Measurements from ENCODE around the gene PTPRA.

PTPRA gene

DNA sequence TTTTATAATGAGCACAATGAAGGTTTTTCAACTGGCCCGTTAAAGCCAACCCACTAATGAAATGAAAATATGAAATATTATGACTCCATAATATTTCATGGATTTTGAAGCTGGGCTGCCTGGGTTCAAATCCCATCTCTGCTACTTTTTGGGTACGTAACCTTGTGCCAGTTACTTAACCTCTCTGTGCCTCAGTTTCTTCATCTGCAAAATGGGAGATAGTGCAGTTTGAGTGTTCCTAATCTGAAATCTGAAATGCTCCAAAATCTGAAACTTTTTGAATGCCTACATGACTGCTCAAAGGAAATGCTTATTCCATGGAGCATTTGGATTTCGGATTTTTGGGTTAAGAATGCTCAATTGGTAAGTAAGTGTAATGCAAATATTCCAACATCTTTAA, 29.5 kb downstream of the PTPRA start:
- Histone ChIP-seq H3K9me3 (ENCODE audit: control insufficient read depth, low read length) (peaks cover 12% of the 10 kb centered on the region), H3K4me1 (ENCODE audit: control insufficient read depth, insufficient read depth, low read length, poor library complexity, severe bottlenecking) (no peaks in the 10 kb centered on the region), H3K27ac (ENCODE audit: low read depth, low read length, severe bottlenecking) (no peak overlapping the region), H3K4me3 (ENCODE audit: extremely low read depth, insufficient read depth, low read length, poor library complexity, severe bottlenecking) (no peak overlapping the region), H3K36me3 (ENCODE audit: control insufficient read depth, insufficient read depth, low read length) (peaks cover 5% of the 10 kb centered on the region)
- 100% methylated on average over 1 of the region's 3 CpGs for WGBS, 2 experiments (ENCODE audit: insufficient coverage in 2 of 2)

DNA sequence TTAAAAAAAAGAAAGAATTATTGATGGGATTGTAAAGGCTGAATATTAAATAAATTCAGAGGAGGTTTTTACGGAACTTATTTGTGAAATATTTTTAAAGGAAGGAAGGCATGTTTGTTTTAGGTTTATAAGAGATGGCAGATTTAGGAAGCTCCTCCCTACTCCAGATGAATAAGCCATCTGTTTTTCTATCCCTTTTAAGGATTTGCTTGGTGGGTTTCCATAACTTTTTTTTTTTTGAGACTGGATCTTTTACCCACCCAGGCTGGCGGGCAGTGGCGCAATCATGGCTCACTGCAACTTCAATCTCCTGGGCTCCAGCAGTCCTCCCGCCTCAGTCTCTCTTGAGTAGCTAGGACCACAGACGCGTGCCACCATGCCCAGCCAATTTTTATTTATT, 30.4 kb downstream of the PTPRA start:
- WGBS, 2 experiments (ENCODE audit: insufficient coverage in 2 of 2) = 97 to 100% methylated on average over 5 to 6 of the region's 6 CpGs
- no peak overlapping the region for H3K4me3 ChIP-seq (ENCODE audit: extremely low read depth, insufficient read depth, low read length, poor library complexity, severe bottlenecking)
- H3K4me1 ChIP-seq (ENCODE audit: control insufficient read depth, insufficient read depth, low read length, poor library complexity, severe bottlenecking) = no peaks in the 10 kb centered on the region
- no peak overlapping the region for H3K27ac ChIP-seq (ENCODE audit: low read depth, low read length, severe bottlenecking)
- H3K9me3 ChIP-seq (ENCODE audit: control insufficient read depth, low read length) = peaks cover 12% of the 10 kb centered on the region
- H3K36me3 ChIP-seq (ENCODE audit: control insufficient read depth, insufficient read depth, low read length) = peaks cover 5% of the 10 kb centered on the region

DNA sequence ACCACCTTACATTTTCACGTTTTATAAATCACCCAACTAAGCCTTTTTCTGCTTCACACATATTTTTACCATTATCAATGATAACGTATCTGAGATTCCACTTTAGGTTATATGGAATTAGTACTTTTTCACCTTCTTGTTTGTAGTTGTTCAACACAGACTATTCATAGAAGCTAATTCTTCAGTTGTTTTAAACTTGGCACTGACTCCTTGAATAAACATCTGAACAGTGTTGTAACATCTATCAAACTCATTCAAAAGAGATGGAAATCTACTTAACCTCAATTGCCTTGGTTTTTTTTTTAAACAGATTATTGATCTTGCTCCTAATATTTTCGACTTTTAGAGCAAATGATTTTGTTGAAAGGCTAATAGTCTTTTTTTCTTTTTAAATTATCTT, 34.2 kb downstream of the PTPRA start:
- Histone ChIP-seq H3K36me3 (ENCODE audit: control insufficient read depth, insufficient read depth, low read length) (peaks cover 5% of the 10 kb centered on the region), H3K9me3 (ENCODE audit: control insufficient read depth, low read length) (peaks cover 12% of the 10 kb centered on the region), H3K4me1 (ENCODE audit: control insufficient read depth, insufficient read depth, low read length, poor library complexity, severe bottlenecking) (no peaks in the 10 kb centered on the region), H3K4me3 (ENCODE audit: extremely low read depth, insufficient read depth, low read length, poor library complexity, severe bottlenecking) (no peak overlapping the region), H3K27ac (ENCODE audit: low read depth, low read length, severe bottlenecking) (no peak overlapping the region)
- WGBS, 2 experiments (ENCODE audit: insufficient coverage in 2 of 2) = no CpG with 5 or more reads among the region's 3 CpGs

DNA sequence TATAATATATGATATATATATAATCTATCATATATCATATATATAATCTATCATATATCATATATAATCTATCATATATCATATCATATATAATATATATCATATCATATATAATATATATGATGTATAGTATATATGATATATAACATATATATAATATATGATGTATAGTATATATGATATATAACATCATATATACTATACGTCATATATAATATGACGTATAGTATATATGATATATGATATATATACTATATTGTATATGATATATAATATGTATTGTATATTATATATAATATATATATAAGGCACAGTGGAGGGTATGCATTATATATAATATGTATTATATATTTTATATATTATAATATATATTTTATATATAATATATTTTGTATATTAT, 36.7 kb downstream of the PTPRA start:
- H3K27ac ChIP-seq (ENCODE audit: low read depth, low read length, severe bottlenecking) = no peak overlapping the region
- H3K36me3 ChIP-seq (ENCODE audit: control insufficient read depth, insufficient read depth, low read length) = no peaks in the 10 kb centered on the region
- peaks cover under 1% of the 10 kb centered on the region for H3K9me3 ChIP-seq (ENCODE audit: control insufficient read depth, low read length)
- no peak overlapping the region for H3K4me3 ChIP-seq (ENCODE audit: extremely low read depth, insufficient read depth, low read length, poor library complexity, severe bottlenecking)
- WGBS, 2 experiments (ENCODE audit: insufficient coverage in 2 of 2) = no CpG with 5 or more reads among the region's 2 CpGs
- no peaks in the 10 kb centered on the region for H3K4me1 ChIP-seq (ENCODE audit: control insufficient read depth, insufficient read depth, low read length, poor library complexity, severe bottlenecking)

DNA sequence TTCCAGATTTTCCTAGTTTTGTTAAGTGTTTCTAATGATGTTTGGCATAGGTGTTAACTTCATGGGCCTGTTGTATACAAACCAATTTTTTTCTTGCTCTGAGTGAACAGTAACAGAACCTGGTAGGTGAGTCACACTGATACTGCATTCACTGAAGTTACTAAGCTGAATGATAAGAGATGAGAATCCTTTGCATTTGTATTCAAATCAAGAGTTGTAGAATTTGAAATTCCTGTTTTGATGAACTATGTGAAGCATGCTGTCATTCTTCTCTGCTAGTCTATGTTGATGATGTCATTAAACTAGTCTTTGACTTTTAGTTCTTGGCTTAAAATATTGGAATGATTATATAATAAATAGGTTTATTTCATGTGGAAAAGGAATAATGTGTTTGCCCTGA, 37.9 kb downstream of the PTPRA start:
- Histone ChIP-seq H3K4me3 (ENCODE audit: extremely low read depth, insufficient read depth, low read length, poor library complexity, severe bottlenecking) (no peak overlapping the region), H3K4me1 (ENCODE audit: control insufficient read depth, insufficient read depth, low read length, poor library complexity, severe bottlenecking) (no peaks in the 10 kb centered on the region), H3K27ac (ENCODE audit: low read depth, low read length, severe bottlenecking) (no peak overlapping the region), H3K9me3 (ENCODE audit: control insufficient read depth, low read length) (no peaks in the 10 kb centered on the region), H3K36me3 (ENCODE audit: control insufficient read depth, insufficient read depth, low read length) (no peaks in the 10 kb centered on the region)

DNA sequence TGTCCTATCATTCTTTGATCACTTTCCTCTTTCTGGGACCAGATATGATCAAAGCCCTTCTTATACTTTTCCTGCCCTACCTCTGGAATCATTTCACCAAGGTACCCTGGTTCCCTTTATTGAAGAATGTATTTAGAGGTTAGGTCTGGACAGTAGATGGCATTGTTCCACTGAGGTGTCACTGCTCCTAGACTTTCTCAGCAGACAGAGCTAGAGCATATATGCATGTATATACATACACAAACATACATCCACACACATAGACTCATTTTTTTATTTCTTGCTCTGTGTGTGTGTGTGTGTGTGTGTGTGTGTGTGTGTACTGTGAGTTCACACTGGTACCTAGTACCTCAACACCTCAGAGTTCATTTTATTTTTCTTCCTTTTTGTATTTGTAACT, 40.9 kb downstream of the PTPRA start:
- Histone ChIP-seq H3K27ac (ENCODE audit: low read depth, low read length, severe bottlenecking) (no peak overlapping the region), H3K36me3 (ENCODE audit: control insufficient read depth, insufficient read depth, low read length) (no peaks in the 10 kb centered on the region), H3K4me1 (ENCODE audit: control insufficient read depth, insufficient read depth, low read length, poor library complexity, severe bottlenecking) (no peaks in the 10 kb centered on the region), H3K9me3 (ENCODE audit: control insufficient read depth, low read length) (no peaks in the 10 kb centered on the region), H3K4me3 (ENCODE audit: extremely low read depth, insufficient read depth, low read length, poor library complexity, severe bottlenecking) (no peak overlapping the region)

DNA sequence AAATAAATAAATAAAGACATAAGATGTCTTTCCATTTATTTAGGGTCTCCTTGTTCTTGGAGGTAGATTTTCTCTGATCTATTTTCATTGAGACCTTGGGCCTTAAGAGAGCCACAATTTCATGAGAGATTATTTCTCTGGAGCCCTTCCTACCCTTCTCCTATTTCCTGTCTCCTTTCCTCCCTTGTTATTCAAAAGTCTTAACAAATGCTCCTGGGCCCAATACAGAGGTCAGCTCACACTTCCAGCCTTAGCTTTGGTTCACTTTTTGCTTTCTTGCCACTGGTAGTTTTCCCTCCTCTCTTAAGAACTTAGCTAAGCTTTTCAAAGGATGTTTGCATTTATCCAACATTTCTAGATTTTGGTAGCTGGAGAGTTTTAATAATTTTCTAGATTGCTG, 44.0 kb downstream of the PTPRA start:
- H3K9me3 ChIP-seq (ENCODE audit: control insufficient read depth, low read length) = no peaks in the 10 kb centered on the region
- no peaks in the 10 kb centered on the region for H3K4me1 ChIP-seq (ENCODE audit: control insufficient read depth, insufficient read depth, low read length, poor library complexity, severe bottlenecking)
- no peak overlapping the region for H3K4me3 ChIP-seq (ENCODE audit: extremely low read depth, insufficient read depth, low read length, poor library complexity, severe bottlenecking)
- H3K27ac ChIP-seq (ENCODE audit: low read depth, low read length, severe bottlenecking) = no peak overlapping the region
- no peaks in the 10 kb centered on the region for H3K36me3 ChIP-seq (ENCODE audit: control insufficient read depth, insufficient read depth, low read length)

DNA sequence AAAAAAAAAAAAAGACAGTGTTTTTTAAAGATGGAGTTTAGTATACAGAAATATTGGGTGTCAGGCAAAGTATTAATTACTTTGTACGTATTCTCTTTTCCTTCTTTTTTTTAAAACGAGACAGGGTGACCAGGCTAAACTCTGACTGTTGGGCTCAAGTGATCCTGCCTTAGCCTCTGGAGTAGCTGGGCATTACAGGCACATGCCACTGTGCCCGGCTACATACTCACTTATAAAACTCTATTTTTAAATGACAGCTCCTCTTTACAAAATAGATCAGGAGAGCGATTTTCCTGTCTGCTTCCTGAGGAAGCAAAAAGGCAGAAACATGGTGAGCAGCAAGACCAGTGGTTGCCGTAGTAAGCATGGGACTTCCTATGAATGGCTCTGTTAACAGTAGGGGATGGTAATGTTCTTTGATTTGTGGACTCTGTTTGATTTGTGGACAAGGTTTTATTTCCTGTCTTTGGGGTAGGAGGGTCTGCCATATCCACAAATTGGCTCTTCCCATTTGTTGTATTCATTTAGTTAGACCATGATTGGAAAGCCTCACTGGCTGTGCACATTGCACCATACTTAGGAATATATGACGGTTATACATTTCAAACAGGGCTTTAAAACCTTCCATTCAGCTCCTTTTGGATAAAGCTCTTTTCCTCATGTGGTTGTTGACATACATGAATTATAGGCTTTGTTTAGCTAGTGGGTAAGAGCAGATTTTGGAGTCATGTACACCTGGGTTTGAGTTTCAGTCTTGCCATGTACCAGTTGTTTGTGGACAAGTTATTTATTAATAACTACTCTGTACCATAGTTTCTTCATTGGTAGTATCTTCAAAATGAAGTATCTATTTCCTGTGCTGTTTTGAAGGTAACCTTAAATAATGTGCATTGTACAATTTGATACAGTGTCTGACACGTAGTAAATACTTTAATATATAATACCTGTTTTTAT, 45.1 kb downstream of the PTPRA start:
- Histone ChIP-seq H3K27ac (ENCODE audit: low read depth, low read length, severe bottlenecking) (no peak overlapping the region), H3K4me3 (ENCODE audit: extremely low read depth, insufficient read depth, low read length, poor library complexity, severe bottlenecking) (no peak overlapping the region), H3K4me1 (ENCODE audit: control insufficient read depth, insufficient read depth, low read length, poor library complexity, severe bottlenecking) (no peaks in the 10 kb centered on the region), H3K9me3 (ENCODE audit: control insufficient read depth, low read length) (no peaks in the 10 kb centered on the region), H3K36me3 (ENCODE audit: control insufficient read depth, insufficient read depth, low read length) (peaks cover 4% of the 10 kb centered on the region)
- WGBS, 2 experiments (ENCODE audit: insufficient coverage in 2 of 2) = 83 to 86% methylated on average over 4 of the region's 7 CpGs

DNA sequence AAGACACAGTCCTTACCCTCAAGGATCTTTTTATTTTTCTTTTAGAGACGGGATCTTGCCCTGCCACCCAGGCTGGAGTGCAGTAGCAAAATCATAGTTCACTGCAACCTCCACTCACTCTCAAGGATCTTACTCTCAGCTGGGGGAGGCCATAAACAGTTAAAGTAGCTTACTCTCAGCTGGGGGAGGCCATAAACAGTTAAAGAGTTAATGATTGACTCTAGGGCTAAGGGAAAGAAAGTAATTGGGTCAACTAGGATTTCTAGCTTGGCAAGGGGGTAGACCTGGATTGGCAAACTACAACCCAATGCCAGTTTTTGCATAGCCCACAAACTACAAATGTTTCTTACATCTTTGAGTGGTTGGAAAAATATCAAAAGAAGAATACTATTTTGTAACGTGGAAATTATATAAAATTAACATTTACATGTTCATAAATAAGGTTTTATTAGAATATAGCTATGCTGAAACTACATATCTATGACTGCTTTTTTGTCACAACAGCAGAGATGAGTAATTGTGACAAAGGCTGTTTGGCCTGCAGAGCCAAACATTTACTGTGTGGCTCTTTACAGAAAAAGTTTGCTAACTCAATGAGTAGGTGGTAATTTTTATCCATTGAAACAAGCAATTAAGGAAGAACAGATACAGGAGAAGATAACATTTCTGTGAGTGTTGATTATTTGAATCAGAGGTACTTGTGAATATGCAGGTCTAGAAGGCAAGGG, 46.4 kb downstream of the PTPRA start:
- no peak overlapping the region for H3K4me3 ChIP-seq (ENCODE audit: extremely low read depth, insufficient read depth, low read length, poor library complexity, severe bottlenecking)
- WGBS, 2 experiments (ENCODE audit: insufficient coverage in 2 of 2) = 89% methylated on average over 1 of the region's 2 CpGs; no CpG with 5 or more reads in 1 of the 2 experiments
- no peak overlapping the region for H3K27ac ChIP-seq (ENCODE audit: low read depth, low read length, severe bottlenecking)
- H3K4me1 ChIP-seq (ENCODE audit: control insufficient read depth, insufficient read depth, low read length, poor library complexity, severe bottlenecking) = no peaks in the 10 kb centered on the region
- peaks cover 13% of the 10 kb centered on the region for H3K36me3 ChIP-seq (ENCODE audit: control insufficient read depth, insufficient read depth, low read length)
- H3K9me3 ChIP-seq (ENCODE audit: control insufficient read depth, low read length) = no peaks in the 10 kb centered on the region

DNA sequence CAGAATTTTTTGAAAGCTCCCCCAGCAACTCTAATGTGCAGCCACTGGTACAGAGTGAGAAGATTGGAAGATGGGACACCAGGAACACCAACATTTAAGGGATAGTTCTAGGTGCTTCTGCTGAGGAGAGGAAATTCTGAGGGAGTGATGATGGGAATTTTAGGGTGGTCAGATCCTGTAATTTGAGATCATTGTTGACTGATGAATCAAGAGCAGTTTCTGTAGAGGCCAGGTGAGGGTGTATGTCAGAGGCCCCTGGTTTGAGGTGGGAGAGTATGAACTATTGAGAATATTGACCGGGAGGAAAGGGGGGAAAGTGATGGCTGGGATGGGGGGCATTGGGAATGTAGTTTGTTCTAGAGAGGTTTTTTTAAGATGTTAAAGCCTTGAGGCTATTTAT, 47.2 kb downstream of the PTPRA start:
- Histone ChIP-seq H3K36me3 (ENCODE audit: control insufficient read depth, insufficient read depth, low read length) (peaks cover 21% of the 10 kb centered on the region), H3K4me3 (ENCODE audit: extremely low read depth, insufficient read depth, low read length, poor library complexity, severe bottlenecking) (no peak overlapping the region)
- WGBS, 2 experiments (ENCODE audit: insufficient coverage in 2 of 2) = 82 to 100% methylated on average over 1 of the region's 1 CpG

DNA sequence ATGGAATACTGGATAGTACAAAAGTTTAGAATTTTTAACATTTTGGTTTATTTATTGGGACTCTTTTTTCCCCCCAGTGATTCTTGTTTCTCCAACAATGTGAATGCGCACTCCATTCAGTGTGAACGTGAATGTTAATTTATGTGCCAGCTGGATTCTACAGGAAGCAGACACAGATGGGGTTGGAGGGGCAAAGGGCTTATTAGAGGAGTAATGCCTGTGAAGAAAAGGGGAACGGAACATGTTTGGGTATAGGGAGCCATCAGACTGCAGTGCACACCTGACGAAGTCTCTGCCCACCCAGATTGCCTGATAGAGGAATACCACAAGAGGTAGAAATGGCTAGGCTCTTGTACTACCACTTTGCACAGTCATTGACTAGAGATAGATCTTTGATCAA, 48.2 kb downstream of the PTPRA start:
- Histone ChIP-seq H3K36me3 (ENCODE audit: control insufficient read depth, insufficient read depth, low read length) (peaks cover 32% of the 10 kb centered on the region), H3K27ac (ENCODE audit: low read depth, low read length, severe bottlenecking) (no peak overlapping the region), H3K4me3 (ENCODE audit: extremely low read depth, insufficient read depth, low read length, poor library complexity, severe bottlenecking) (no peak overlapping the region), H3K4me1 (ENCODE audit: control insufficient read depth, insufficient read depth, low read length, poor library complexity, severe bottlenecking) (no peaks in the 10 kb centered on the region), H3K9me3 (ENCODE audit: control insufficient read depth, low read length) (no peaks in the 10 kb centered on the region)
- 83 to 100% methylated on average over 2 to 4 of the region's 4 CpGs for WGBS, 2 experiments (ENCODE audit: insufficient coverage in 2 of 2)

More for the DNA sequence above, 47.2 kb downstream of the PTPRA start:
- H3K27ac ChIP-seq (ENCODE audit: low read depth, low read length, severe bottlenecking) = no peak overlapping the region
- no peaks in the 10 kb centered on the region for H3K4me1 ChIP-seq (ENCODE audit: control insufficient read depth, insufficient read depth, low read length, poor library complexity, severe bottlenecking)
- no peaks in the 10 kb centered on the region for H3K9me3 ChIP-seq (ENCODE audit: control insufficient read depth, low read length)

Measured in mesodermal cell (in vitro differentiated cells).